Activated CD8-positive, alpha-beta T cell treated with anti-CD3 and anti-CD28 coated beads, Interleukin-2, amount 10 ng/mL, durations not matched to agents 7 days and 5 days (primary cell): Measurements from ENCODE around the gene CREM. TPM values are rescaled to one million over a fixed set of nuclear protein-coding genes. Genes with fewer than 3 reads are reported as not detected.

Experiments used
- ATAC-seq: fragments of 150-1000 bp; cut with Tn5 transposase; one replicate; pipeline ENCODE4 v1.10.0; 2021; ENCODE audit warnings: moderate library complexity
- CTCF ChIA-PET: fragments of 350-600 bp; sonication (Branson Sonifier 250); formaldehyde crosslinking; loops from one replicate; lab custom pipeline; 2021; ENCODE audit warnings: antibody characterized with exemption; lab: Charles Lee
- POLR2A ChIA-PET: fragments of 350-600 bp; sonication (Branson Sonifier 250); formaldehyde crosslinking; loops from one replicate; lab custom pipeline; 2021; ENCODE audit warnings: antibody characterized with exemption; lab: Charles Lee
- DNase-seq: peaks from one replicate; pipeline ENCODE4 v3.0.0-alpha.2; 2020
- H3K27ac Mint-ChIP-seq: one replicate; pipeline ENCODE4 v1.8.0; 2021; ENCODE audit warnings: mild to moderate bottlenecking, mixed read lengths
- H3K27me3 Mint-ChIP-seq: one replicate; pipeline ENCODE4 v1.8.0; 2021; ENCODE audit warnings: low read depth, mixed read lengths
- H3K36me3 Mint-ChIP-seq: one replicate; pipeline ENCODE4 v1.8.0; 2021; ENCODE audit warnings: low read depth, mixed read lengths
- H3K4me1 Mint-ChIP-seq: one replicate; pipeline ENCODE4 v1.8.0; 2021; ENCODE audit warnings: low read depth, mixed read lengths
- H3K4me3 Mint-ChIP-seq: one replicate; pipeline ENCODE4 v1.8.0; 2021; ENCODE audit warnings: mild to moderate bottlenecking, mixed read lengths
- H3K9me3 Mint-ChIP-seq: one replicate; pipeline ENCODE4 v1.8.0; 2022; ENCODE audit warnings: mixed read lengths; ENCODE audit not compliant: insufficient read depth
- total RNA-seq, 2 experiments: library from RNA; stranded (reverse); gene quantifications; one replicate each; pipeline ENCODE4 v1.2.3, GENCODE V29; 2021

Gene CREM
- total RNA-seq, 2 experiments from 2014 or later: 78.3 to 84.1 TPM

GRCh38 chr10:35192645-35193249 is 66.1 kb downstream of the CREM start:
- Mint-ChIP-seq H3K27ac (peak overlapping the region; percentile 10), H3K36me3 (peaks cover 29% of the 10 kb centered on the region), H3K9me3 (no peaks in the 10 kb centered on the region), H3K27me3 (no peaks in the 10 kb centered on the region), H3K4me3 (no peak overlapping the region), H3K4me1 (peaks cover 44% of the 10 kb centered on the region)
- DNase-seq (no peak), ATAC-seq (no peak)
- ChIA-PET CTCF (interaction anchor here (0.7 to 3.1 kb wide), 4 partner anchors 24 to 198 kb away, joined by 3 to 17 read pairs (median 6); partner anchors contain the start of gene CREM), POLR2A (interaction anchor here (0.6 to 2.9 kb wide), 2 partner anchors 11 to 66 kb away, joined by 3 to 23 read pairs; partner anchors contain the start of gene CREM)

DNA sequence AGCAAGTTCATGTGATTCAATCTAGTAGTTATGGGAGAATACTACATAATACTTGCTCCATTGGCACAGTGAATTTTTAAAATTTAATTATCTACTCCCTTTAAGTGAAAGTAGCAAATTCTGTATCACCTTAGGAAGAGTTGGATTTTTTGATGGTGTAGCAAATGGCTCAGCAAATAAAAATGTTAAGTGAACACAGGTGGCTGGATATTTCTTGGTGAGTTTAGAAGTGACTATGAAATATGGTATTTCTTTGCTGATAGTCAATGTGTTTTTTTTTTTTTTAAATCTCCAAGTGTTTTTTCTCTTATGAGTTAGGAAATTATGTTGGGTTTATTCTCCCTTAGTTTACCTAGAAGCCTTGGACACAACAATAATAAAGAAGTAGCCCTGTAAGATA is 67.8 kb downstream of the CREM start:
- H3K4me1 Mint-ChIP-seq: peaks cover 55% of the 10 kb centered on the region
- CTCF ChIA-PET: interaction anchor here (1.2 to 5.6 kb wide), 10 partner anchors 11 to 199 kb away, joined by 3 to 323 read pairs (median 14); partner anchors contain the start of genes CCNY and CREM
- ATAC-seq (no peak), DNase-seq (no peak)
- H3K36me3 Mint-ChIP-seq: peaks cover 33% of the 10 kb centered on the region
- H3K27me3 Mint-ChIP-seq: no peaks in the 10 kb centered on the region
- POLR2A ChIA-PET: interaction anchor here (1.2 to 4.3 kb wide), 11 partner anchors 9 to 73 kb away, joined by 3 to 201 read pairs (median 29); partner anchors contain the start of gene CREM
- peak overlapping the region; percentile 100 for H3K27ac Mint-ChIP-seq
- peak overlapping the region; percentile 12 for H3K4me3 Mint-ChIP-seq
- no peaks in the 10 kb centered on the region for H3K9me3 Mint-ChIP-seq

DNA sequence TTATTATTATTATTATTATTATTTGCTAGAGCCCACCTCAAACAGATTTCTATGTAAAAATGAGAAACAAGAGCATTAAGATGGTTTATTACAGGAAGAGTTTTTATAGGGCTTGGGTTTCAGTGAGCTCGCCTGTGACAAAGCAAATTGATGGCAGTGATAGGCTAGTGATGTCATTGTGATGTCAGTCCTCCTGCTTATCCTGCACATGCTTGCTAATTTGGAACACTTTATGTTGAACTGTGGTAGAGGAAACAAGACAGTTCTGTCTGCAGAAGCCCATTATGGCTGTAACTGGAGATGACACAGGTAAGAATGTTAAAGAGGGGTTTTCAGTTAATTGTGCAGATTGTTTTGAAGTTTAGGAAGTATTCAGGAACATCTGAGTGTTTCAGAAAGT is 68.3 kb downstream of the CREM start:
- DNase-seq: peak; percentile 66
- Mint-ChIP-seq H3K4me3 (peak overlapping the region; percentile 85), H3K4me1 (peaks cover 55% of the 10 kb centered on the region), H3K27me3 (no peaks in the 10 kb centered on the region), H3K27ac (peak overlapping the region; percentile 100), H3K36me3 (peaks cover 33% of the 10 kb centered on the region), H3K9me3 (no peaks in the 10 kb centered on the region)
- POLR2A ChIA-PET: interaction anchor here (1.0 to 4.3 kb wide), 15 partner anchors 9 to 73 kb away, joined by 3 to 201 read pairs (median 9); partner anchors contain the start of gene CREM
- peak; percentile 16 for ATAC-seq
- CTCF ChIA-PET: interaction anchor here (1.0 to 5.6 kb wide), 18 partner anchors 9 to 200 kb away, joined by 3 to 323 read pairs (median 11); partner anchors contain the start of genes CCNY and CREM

DNA sequence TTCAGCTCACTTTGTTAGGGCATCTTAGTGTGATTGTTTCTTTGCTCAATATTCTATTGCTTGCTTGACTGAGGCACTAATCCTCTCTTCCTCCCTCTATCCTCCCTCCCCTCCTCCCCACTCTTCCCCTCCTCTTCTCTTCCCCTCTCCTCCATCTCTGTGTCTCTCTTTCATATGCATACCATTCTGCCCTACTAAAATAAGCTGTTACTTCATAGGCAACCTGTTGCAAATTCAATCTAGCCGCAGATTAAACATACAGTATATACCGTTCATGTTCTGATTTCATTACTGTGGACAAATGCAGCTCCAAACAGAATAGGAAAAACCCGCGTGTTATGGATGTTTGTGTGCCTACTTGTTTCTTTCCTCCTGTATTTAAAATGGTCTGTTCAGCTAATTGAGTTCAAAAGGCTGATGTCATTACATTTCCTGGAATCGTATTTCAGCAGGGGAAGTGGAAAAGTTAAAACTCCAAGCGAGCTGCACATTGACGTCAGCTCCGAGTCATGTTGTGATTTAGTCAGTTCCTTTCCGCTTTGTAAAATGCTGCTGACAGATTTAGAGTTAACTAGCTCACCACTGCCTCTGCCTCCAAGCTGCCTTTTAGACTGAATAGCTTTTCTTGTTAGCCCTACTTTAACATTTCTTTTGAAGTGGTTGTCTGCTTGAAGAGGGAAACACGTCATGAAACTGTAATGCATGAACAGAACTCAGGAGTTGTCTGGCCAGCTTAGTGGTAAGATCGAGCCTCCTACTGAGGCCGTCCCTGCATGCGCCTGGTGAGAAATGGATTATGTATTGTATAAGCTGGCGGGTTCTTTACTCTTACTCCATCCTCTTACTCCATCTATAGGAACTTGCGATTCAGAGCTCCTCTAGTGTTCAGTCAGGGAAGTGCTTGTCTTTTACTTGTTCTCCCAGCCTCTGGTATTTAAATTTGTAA is 69.0 kb downstream of the CREM start:
- Mint-ChIP-seq H3K36me3 (peaks cover 35% of the 10 kb centered on the region), H3K9me3 (no peaks in the 10 kb centered on the region), H3K27ac (peak overlapping the region; percentile 100), H3K4me3 (peak overlapping the region; percentile 85), H3K4me1 (peaks cover 61% of the 10 kb centered on the region), H3K27me3 (no peaks in the 10 kb centered on the region)
- ATAC-seq (peak; percentile 90), DNase-seq (peak; percentile 90)
- ChIA-PET CTCF (interaction anchor here (0.7 to 5.6 kb wide), 31 partner anchors 8 to 201 kb away, joined by 3 to 323 read pairs (median 7); partner anchors contain the start of genes CCNY and CREM), POLR2A (interaction anchor here (0.5 to 4.3 kb wide), 22 partner anchors 8 to 160 kb away, joined by 3 to 201 read pairs (median 6); partner anchors contain the start of genes CREM and CUL2)

- CTCF ChIA-PET: interaction anchor here (0.8 to 3.4 kb wide), 3 partner anchors 17 to 80 kb away, joined by 3 to 21 read pairs (median 3); partner anchors contain the start of gene CREM
- Mint-ChIP-seq H3K27me3 (no peaks in the 10 kb centered on the region), H3K4me3 (no peak overlapping the region), H3K4me1 (peaks cover 62% of the 10 kb centered on the region), H3K27ac (peak overlapping the region; percentile 27), H3K36me3 (peaks cover 36% of the 10 kb centered on the region), H3K9me3 (no peaks in the 10 kb centered on the region)
- ATAC-seq (no peak), DNase-seq (no peak)
- POLR2A ChIA-PET: interaction anchor here (0.6 to 3.4 kb wide), 3 partner anchors 9 to 183 kb away, joined by 3 to 17 read pairs (median 9); partner anchors contain the start of gene CREM
These were observed 73.8 kb downstream of the CREM start for GRCh38 chr10:35200487-35200886.

GRCh38 chr10:35201234-35201633 is 74.6 kb downstream of the CREM start:
- POLR2A ChIA-PET: interaction anchor here (0.5 to 3.4 kb wide), 4 partner anchors 9 to 143 kb away, joined by 3 to 17 read pairs (median 3); partner anchors contain the start of gene CREM
- Mint-ChIP-seq H3K4me1 (peaks cover 62% of the 10 kb centered on the region), H3K36me3 (peaks cover 39% of the 10 kb centered on the region), H3K27ac (peak overlapping the region; percentile 46), H3K4me3 (no peak overlapping the region), H3K27me3 (no peaks in the 10 kb centered on the region), H3K9me3 (no peaks in the 10 kb centered on the region)
- no peak for DNase-seq
- CTCF ChIA-PET: interaction anchor here (0.7 to 2.2 kb wide), 5 partner anchors 11 to 75 kb away, joined by 3 to 9 read pairs (median 4); partner anchors contain the start of gene CREM
- ATAC-seq: no peak

DNA sequence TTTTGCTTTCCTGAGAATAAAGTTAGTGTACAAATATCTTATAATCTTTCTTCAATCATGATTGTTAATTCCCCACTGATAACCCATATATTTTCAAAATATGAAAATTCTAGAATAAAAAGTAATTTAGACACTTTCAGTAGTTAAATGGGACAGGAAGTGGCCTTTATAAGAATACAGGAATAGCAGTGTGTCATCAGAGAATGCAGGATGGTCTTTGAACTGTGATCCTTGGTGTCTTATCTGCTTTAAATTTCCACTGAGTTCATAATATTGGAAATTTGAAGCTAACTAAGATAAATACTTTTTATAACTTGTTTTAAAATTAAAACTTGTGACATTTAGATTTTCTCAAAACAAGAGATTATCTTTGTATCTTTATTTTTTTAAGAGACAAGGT is 75.4 kb downstream of the CREM start:
- H3K4me1 Mint-ChIP-seq: peaks cover 68% of the 10 kb centered on the region
- no peaks in the 10 kb centered on the region for H3K9me3 Mint-ChIP-seq
- H3K36me3 Mint-ChIP-seq: peaks cover 46% of the 10 kb centered on the region
- DNase-seq (no peak), ATAC-seq (peak; percentile 31)
- peak overlapping the region; percentile 63 for H3K27ac Mint-ChIP-seq
- H3K4me3 Mint-ChIP-seq: no peak overlapping the region
- POLR2A ChIA-PET: interaction anchor here (0.5 to 3.4 kb wide), 5 partner anchors 8 to 144 kb away, joined by 3 to 17 read pairs (median 3); partner anchors contain the start of gene CREM
- CTCF ChIA-PET: interaction anchor here (0.8 to 2.2 kb wide), 4 partner anchors 10 to 75 kb away, joined by 3 to 9 read pairs (median 4); partner anchors contain the start of gene CREM
- H3K27me3 Mint-ChIP-seq: no peaks in the 10 kb centered on the region

DNA sequence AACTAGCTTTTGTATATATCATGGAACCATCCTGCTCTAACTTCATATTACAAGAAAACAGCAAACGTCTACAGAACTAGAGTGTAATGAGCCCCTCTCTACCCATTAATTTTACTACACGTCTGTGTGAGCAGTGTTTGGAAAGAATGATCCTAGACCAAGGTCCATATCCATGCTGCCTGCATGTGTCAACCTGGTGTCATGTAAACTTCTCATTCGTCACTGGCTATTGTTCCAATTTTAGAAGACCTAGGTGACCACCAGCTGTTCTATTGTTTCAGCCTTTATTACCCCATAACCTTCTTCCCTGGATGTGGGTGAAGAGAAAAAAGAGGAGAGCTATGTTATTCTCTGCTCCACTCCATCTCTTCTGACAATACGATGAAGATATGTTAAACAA is 77.1 kb downstream of the CREM start:
- Mint-ChIP-seq H3K4me3 (no peak overlapping the region), H3K4me1 (peaks cover 67% of the 10 kb centered on the region), H3K9me3 (no peaks in the 10 kb centered on the region), H3K27me3 (no peaks in the 10 kb centered on the region), H3K27ac (no peak overlapping the region), H3K36me3 (peaks cover 50% of the 10 kb centered on the region)
- ATAC-seq (no peak), DNase-seq (no peak)
- CTCF ChIA-PET: interaction anchor here (1.0 to 7.3 kb wide), 5 partner anchors 7 to 83 kb away, joined by 3 to 147 read pairs (median 16); partner anchors contain the start of gene CREM
- POLR2A ChIA-PET: interaction anchor here (0.6 to 3.1 kb wide), 5 partner anchors 8 to 292 kb away, joined by 3 to 29 read pairs (median 5); partner anchors contain the start of gene CREM

DNA sequence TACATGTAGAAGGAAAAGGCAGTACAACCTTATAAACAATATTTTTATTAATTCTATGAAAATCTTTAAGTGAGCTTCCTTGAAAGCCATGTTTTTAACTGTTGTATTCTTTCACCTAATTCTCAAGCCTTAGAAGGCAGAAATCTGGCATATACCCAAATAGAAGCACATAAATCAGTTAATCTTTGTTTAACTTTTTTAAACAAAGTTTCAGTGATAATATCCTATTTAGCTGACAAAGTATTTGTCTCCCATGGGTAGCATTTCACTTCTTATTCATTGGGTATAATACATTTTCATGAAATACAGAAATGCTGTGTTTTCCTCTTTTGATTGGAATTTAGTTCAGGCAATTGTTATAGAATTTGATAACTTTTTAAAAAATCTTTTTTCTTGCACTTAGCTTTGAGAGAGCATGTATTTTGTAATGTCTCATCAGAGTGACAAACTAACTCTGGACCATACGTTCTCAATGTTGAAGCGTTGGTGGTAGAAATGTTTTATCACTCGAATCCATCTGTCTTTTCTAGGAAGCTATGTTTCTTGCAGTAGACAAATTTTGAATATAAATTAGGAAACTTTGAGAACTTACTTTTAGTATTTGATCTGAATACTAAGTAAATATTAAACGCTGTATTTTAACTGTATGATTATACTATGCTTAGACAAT is 78.1 kb downstream of the CREM start:
- H3K4me3 Mint-ChIP-seq: no peak overlapping the region

GRCh38 chr10:35206274-35206673 is 79.6 kb downstream of the CREM start:
- no peak for DNase-seq
- no peak for ATAC-seq
- no peaks in the 10 kb centered on the region for H3K9me3 Mint-ChIP-seq
- H3K4me1 Mint-ChIP-seq: peaks cover 80% of the 10 kb centered on the region
- H3K4me3 Mint-ChIP-seq: no peak overlapping the region
- ChIA-PET CTCF (interaction anchor here (0.7 to 7.3 kb wide), 5 partner anchors 9 to 86 kb away, joined by 4 to 147 read pairs (median 31); partner anchors contain the start of gene CREM), POLR2A (interaction anchor here (1.4 to 4.2 kb wide), 5 partner anchors 10 to 80 kb away, joined by 3 to 49 read pairs (median 20); partner anchors contain the start of gene CREM)
- no peaks in the 10 kb centered on the region for H3K27me3 Mint-ChIP-seq
- H3K27ac Mint-ChIP-seq: peak overlapping the region; percentile 53
- peaks cover 67% of the 10 kb centered on the region for H3K36me3 Mint-ChIP-seq

More for the DNA sequence above, 78.1 kb downstream of the CREM start:
- peaks cover 59% of the 10 kb centered on the region for H3K36me3 Mint-ChIP-seq
- H3K9me3 Mint-ChIP-seq: no peaks in the 10 kb centered on the region
- peaks cover 76% of the 10 kb centered on the region for H3K4me1 Mint-ChIP-seq
- CTCF ChIA-PET: interaction anchor here (0.8 to 7.3 kb wide), 8 partner anchors 8 to 84 kb away, joined by 3 to 147 read pairs (median 6); partner anchors contain the start of gene CREM
- H3K27ac Mint-ChIP-seq: no peak overlapping the region
- H3K27me3 Mint-ChIP-seq: no peaks in the 10 kb centered on the region
- ATAC-seq (no peak), DNase-seq (no peak)
- POLR2A ChIA-PET: interaction anchor here (1.4 to 3.1 kb wide), 4 partner anchors 9 to 78 kb away, joined by 3 to 29 read pairs (median 12); partner anchors contain the start of gene CREM
